ENCODE data around the gene KDM1B.
"Not testable (repeated sequence)": the region's sequence is repeated elsewhere in the genome, so short reads cannot be mapped to it uniquely, and the experiment has no call there.

Gene KDM1B

DNA sequence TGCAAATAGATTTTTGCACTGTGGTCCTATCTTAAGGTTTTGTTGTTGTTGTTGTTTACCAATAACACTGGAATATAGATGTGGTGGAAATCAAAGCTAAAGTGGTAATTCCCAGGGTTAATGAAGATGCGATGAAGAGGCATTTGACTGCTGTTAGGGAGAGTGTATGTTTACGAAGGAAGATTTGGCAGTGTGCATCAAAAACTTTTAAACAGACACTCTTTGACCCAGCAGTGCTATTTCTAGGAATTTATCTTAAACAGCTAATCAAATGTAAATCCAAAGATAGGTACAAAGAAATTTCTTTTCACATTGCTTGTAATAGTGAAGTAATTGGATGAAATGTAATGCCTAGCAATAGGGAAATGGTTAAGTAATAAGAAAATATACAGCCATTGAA, 34.0 kb downstream of the KDM1B start:
- no peak for DNase-seq

DNA sequence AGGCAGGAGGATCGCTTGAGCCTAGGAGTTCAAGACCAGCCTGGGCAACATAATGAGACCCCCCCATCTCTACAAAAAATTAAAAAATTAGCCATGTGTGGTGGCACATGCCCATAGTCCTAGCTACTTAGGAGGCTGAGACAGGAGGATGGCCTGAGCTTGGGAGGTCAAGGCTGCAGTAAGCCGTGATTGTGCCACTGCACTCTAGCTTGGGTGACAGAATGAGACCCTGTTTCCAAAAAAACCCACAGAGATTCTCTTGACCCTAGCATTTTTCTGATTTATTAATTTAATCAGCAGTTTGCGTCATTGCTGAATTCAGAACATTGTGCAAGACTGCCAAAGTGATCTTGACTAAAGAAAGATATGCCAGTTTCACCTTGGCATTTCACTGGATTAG, 36.8 kb downstream of the KDM1B start:
- no peak for DNase-seq

- no peak for DNase-seq
Measured at GRCh38 chr6:18203786-18204185, 48.6 kb downstream of the KDM1B start.

DNA sequence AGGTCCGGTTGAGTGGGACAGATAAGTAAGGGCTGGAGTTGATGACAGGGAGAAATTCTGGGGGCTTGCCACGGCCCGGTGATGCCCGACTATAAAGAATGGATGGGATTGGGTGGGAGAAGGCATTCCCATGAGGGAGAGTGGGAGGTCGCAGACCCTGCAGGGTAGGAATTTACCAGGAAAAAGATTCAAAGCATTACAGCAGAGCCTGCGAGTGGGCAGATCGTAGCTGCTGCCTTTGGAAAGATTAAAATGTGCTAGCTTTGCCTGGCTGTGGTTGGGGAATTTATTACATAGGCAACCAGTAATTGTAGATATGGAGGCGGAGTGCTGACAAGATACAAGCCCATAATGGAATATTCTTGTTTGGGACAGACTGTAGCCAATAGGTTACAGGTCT, 49.5 kb downstream of the KDM1B start:
- no peak for DNase-seq

DNA sequence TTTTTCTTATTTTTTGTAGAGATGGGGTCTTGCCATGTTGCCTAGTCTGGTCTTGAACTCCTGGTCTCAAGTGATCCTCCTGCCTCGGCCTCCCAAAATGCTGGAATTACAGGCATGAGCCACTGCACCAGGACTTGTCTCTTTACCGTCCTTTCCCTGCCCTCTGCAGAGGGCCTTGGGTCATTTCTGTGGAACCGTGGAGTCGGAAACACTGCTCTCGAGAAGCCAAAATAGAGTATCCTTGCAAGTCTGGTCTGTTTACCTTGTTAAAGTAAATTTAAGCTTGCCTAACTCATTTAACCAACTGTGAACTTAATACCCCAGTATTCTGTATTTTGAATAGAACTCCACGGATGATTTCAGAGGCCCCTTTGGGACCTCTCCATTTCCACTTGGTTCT, 51.4 kb downstream of the KDM1B start:
- DNase-seq, result no peak

- no peak for DNase-seq
Measured at GRCh38 chr6:18207438-18207837, 52.2 kb downstream of the KDM1B start.

DNA sequence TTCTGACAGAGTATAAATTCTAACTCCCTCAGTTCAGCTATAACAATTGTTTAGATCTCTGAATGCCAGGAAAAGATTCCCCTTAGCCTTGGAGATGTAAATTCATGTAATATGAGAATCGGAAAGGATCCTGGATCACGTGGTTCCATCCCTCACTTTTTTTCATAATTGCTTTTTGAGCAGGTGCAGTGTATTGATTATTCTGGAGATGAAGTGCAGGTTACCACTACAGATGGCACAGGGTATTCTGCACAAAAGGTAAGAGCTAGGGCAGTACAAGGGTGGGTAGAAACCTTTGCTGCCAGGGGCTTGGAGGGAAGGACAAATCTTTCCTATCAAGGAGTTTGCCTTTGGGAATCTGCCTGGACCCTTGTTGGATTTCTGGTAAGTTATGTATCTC, 52.7 kb downstream of the KDM1B start:
- no peak for DNase-seq

- DNase-seq, result not testable (repeated sequence)
Measured at GRCh38 chr6:18208778-18209177, 53.6 kb downstream of the KDM1B start.

DNA sequence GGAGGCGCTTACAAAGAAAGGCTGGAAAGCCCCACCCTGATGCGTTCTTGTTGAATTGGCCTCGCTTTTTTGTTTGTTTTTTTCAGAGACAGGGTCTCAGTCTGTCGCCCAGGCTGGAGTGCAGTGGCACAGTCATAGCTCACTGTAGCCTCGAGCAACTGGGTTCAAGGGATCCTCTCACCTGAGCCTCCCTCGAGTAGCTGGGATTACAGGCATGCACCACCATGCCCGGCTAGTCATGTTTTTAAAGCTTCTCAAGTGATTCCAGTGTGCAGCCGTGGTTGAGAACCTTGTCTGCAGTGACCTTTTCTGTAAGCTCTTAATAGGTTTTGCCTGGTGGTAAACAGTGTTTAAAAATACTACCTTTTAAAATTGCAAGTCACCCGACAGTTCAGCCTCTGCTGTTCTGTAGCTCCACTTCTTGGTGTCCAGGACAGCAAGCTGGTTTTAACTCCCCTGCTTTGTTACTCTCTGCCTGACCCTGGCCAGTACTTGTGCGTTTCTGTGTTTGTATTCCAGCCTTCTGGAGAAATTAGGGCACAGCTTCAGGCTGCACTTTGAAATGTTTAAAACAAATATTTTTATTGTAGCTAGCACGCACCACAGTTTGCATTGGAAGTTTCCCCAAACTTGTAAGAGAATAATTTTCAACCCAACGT, 54.4 kb downstream of the KDM1B start:
- no peak for DNase-seq

DNA sequence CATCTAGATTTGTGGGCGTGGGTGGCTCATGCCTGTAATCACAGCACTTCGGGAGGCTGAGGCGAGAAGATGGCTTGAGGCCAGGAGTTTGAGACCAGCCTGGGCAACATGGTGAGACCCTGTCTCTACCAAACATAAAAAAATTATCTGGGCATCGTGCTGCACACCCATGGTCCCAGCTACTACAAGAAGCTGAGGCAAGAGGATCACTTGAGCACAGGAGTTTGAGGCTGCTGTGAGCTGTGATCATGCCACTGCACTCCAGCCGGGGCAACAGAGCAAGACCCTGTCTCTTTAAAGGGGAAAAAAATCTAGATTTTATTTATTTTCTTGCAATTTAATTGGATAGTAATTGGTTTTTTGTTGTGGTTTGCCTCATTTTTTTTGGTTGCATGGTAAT, 55.5 kb downstream of the KDM1B start:
- no peak for DNase-seq

DNA sequence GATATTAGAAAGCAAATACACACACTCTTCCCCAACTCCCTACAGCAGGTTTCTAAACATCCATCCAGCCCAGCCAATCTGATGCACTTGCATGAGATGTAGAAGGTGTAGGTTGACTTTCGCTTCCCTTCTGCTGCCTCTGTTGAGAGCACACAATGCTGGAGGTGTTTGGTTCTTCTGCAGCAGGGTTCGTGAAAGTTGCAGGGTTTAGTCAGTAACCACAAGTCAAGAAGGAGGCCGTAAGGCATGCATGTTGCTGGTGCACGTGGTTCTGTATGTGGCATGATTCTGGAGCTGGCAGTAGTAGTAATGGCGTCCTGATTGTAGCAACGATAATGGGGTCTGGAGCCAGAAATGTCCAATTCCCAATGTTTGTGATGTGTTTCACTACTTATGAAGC, 56.1 kb downstream of the KDM1B start:
- DNase-seq, result peak; percentile 24 to 27

GRCh38 chr6:18212231-18212630, 57.0 kb downstream of the KDM1B start:
- DNase-seq, result no peak

DNA sequence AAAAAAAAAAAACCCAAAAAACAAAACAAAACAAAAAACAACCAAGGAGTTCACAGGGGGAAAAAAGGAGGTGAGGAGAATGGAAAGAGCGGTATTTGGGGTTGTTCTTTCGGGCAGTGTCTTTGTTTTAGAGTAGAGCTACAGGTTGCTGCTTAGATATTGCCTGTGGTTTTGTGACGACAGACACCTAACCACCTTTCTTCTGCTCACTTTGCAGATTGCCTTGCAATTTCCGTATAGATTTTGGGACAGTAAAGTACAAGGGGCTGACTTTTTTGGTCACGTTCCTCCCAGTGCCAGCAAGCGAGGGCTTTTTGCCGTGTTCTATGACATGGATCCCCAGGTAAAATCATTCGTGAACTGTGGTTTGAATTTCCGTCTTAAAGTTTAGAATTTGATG, 58.2 kb downstream of the KDM1B start:
- no peak for DNase-seq

DNA sequence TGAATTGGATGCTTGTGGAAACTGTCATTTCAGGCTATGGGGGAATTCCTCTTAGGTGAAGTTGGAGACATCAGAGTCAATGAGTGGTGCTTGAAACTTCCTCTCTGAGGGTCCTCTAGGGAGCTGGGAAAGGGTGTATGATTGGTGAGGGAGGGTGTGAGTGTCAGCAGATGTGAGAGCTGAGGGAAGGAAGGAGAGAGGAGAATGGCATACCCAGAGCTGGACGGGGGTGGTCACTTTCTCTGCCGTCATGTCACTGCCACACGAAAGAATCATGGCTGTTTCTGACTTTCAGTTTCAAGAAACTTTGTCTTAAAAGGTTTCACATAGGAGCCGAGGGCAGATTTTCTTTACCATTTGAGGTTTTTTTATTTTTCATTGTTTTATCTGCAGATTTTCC, 58.8 kb downstream of the KDM1B start:
- DNase-seq, result no peak

DNA sequence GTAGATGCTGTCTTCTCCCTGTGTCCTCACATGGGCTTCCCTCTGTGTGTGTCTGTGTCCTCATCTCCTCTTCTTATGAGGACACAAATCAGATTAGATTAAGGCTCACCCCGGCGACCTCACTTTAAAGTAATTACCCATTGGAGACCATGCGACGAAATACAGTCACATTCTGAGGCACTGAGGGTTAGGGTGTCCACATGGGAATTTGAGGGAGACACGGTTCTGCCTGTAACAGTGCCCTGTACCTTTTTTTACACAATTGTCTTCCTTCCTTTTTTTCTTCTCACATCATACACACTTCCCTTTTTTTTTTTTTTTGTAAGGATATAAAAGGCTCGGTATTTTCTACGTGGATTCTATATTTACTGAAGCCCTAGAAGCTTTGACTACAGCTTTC, 60.2 kb downstream of the KDM1B start:
- DNase-seq, result no peak

DNA sequence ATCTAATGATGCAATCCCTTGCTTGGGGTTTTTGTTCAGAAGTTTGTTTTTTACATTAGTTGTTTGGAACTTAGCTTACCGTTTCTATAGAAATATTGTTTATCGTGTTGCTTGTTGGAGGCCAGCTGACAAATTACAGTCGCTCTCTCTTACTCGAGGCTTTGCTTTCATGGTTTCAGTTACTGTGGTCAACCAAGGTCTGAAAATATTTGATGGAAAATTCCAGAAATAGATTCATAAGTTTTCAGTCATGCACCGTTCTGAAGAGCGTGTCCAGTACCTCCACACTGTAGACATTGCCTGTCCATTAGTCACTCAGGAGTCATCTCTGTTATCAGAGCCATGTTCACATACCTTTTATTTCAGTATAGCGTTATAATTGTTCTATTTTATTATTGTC, 61.2 kb downstream of the KDM1B start:
- DNase-seq, result no peak

DNA sequence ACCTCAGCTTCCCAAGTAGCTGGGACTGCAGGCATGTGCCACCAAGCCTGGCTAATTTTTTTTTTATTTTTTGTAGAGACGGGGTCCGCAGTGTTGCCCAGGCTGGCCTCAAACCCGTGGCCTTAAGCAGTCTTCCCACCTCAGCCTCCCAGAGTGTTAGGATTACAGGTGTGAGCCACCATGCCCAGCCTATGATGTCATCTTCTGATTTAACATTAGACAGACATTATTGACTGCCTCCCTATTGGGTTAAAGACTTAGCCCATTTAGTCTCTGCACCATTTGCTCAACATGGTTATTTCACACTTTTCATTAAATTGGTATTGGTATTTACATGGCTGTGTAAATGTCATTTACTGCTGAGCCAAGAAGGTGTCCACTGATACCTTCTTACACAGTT, 63.0 kb downstream of the KDM1B start:
- no peak for DNase-seq

DNA sequence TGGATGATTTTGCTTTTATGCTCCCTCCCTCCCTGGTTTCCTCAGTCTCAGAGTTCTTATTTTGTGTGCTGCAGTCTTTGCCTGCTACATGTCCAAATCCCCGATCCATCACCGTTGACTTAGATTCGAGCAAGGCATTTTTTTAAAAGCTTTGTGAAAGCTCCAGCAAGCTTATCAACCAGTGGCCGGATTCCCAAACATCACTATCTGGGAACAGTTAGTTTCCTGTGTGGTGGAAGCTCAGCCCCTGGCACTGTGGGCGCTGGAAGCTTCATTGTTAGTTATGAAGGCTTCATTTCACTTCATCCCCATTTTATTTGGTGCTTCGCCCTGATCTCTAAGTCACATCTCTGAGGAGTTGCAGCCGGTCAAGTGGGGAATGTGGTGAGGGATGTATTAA, 64.4 kb downstream of the KDM1B start:
- DNase-seq, result no peak

GRCh38 chr6:18221288-18221615, 66.0 kb downstream of the KDM1B start:
- DNase-seq, result no peak

DNA sequence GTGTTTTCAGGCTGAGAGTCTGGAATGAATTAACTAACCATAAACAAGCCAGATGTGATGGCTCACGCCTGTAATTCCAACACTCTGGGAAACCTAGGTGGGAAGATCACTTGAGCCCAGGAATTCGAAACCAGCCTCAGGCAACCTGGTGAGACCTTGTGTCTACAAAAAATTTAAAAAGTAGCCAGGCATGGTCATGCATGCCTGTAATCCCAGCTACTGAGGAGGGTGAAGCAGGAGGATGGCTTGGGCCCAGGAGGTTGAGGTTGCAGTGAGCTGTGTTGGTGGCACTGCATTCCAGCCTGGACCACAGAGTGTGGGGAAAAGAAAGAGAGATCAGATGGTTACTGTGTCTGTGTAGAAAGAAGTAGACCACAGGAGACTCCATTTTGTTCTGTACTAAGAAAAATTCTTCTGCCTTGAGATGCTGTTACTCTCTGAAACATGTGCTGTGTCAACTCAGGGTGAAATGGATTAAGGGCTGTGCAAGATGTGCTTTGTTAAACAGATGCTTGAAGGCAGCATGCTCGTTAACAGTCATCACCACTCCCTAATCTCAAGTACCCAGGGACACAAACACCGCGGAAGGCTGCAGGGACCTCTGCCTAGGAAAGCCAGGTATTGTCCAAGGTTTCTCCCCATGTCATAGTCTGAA, 71.4 kb downstream of the KDM1B start:
- not testable (repeated sequence) for DNase-seq

GRCh38 chr6:18227166-18227565, 71.9 kb downstream of the KDM1B start:
- not testable (repeated sequence) for DNase-seq

DNA sequence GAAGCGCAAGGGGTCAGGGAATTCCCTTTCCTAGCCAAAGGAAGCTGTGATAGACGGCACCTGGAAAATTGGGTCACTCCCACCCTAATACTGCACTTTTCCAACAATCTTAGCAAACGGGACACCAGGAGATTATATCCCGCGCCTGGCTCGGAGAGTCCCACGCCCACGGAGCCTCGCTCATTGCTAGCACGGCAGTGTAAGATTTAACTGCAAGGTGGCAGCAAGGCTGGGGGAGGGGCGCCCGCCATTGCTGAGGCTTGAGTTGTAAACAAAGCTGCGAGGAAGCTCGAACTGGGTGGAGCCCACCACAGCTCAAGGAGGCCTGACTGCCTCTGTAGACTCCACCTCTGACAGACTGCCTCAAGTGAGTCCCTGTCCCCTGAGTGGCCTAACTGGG, 73.4 kb downstream of the KDM1B start:
- DNase-seq, result not testable (repeated sequence)

GRCh38 chr6:18231856-18232255, 76.6 kb downstream of the KDM1B start:
- not testable (repeated sequence) for DNase-seq

- DNase-seq, result not testable (repeated sequence)
Measured at GRCh38 chr6:18233770-18234169, 78.5 kb downstream of the KDM1B start.

- DNase-seq, result no peak
Measured at GRCh38 chr6:18234564-18234963, 79.3 kb downstream of the KDM1B start.
